Activated CD8-positive, alpha-beta memory T cell treated with anti-CD3 and anti-CD28 coated beads for 1 hour (primary cell): ENCODE data around the gene SCYGR8.
"Not testable (repeated sequence)": the region's sequence is repeated elsewhere in the genome, so short reads cannot be mapped to it uniquely, and the experiment has no call there.

Experiments
- DNase-seq, 2 donors: peaks; one replicate each; pipeline ENCODE4 v3.0.0-alpha.2; 2020; ENCODE audit warnings: low read depth in 1 of 2; ENCODE audit errors: extremely low read depth in 1 of 2

SCYGR8 gene

GRCh38 chr2:227745594-227745993 is at the start of gene SCYGR8:
SCYGR8 (plus strand) TSS chr2:227745894; CDS start chr2:227745894, 0 bp downstream.
- DNase-seq, result no peak

GRCh38 chr2:227696990-227697679 is 48.6 kb upstream of the SCYGR8 start:
- no peak for DNase-seq

- DNase-seq, result no peak
These were observed 44.1 kb upstream of the SCYGR8 start for GRCh38 chr2:227701556-227701955.

GRCh38 chr2:227703280-227703732 is 42.4 kb upstream of the SCYGR8 start:
- DNase-seq, result no peak

GRCh38 chr2:227703961-227704360 is 41.7 kb upstream of the SCYGR8 start:
- DNase-seq, result no peak

GRCh38 chr2:227706859-227707258 is 38.8 kb upstream of the SCYGR8 start:
- DNase-seq, result no peak

- no peak for DNase-seq
These were observed 38.3 kb upstream of the SCYGR8 start for GRCh38 chr2:227707390-227707789.

- no peak for DNase-seq
These were observed 34.7 kb upstream of the SCYGR8 start for GRCh38 chr2:227710986-227711385.

- no peak for DNase-seq
These were observed 32.4 kb upstream of the SCYGR8 start for GRCh38 chr2:227713291-227713690.

GRCh38 chr2:227716501-227716900 is 29.2 kb upstream of the SCYGR8 start:
- DNase-seq, result no peak

- no peak for DNase-seq
These were observed 27.8 kb upstream of the SCYGR8 start, which contains the start of gene SLC19A3 for GRCh38 chr2:227717687-227718567. SLC19A3 (minus strand) TSS chr2:227718028; CDS start chr2:227702318, 15,710 bp downstream.

GRCh38 chr2:227719641-227720040 is 26.1 kb upstream of the SCYGR8 start:
- no peak for DNase-seq

GRCh38 chr2:227720680-227721079 is 25.0 kb upstream of the SCYGR8 start:
- DNase-seq, result no peak

- not testable (repeated sequence) for DNase-seq
These were observed 22.9 kb upstream of the SCYGR8 start for GRCh38 chr2:227722821-227723220.

- DNase-seq, result no peak
These were observed 21.2 kb upstream of the SCYGR8 start, which contains the start of gene SCYGR6 for GRCh38 chr2:227724394-227725039. SCYGR6 (minus strand) TSS chr2:227724757; CDS start chr2:227724757, 0 bp downstream.

- DNase-seq, result no peak
These were observed 17.7 kb upstream of the SCYGR8 start, which contains the start of gene SCYGR7 for GRCh38 chr2:227728035-227728434. SCYGR7 (plus strand) TSS chr2:227728335; CDS start chr2:227728335, 0 bp downstream.

- DNase-seq, result no peak
These were observed 6.3 kb upstream of the SCYGR8 start for GRCh38 chr2:227739351-227739750.

- DNase-seq, result not testable (repeated sequence)
These were observed 5.0 kb upstream of the SCYGR8 start for GRCh38 chr2:227740705-227741104.

- no peak for DNase-seq
These were observed 2.4 kb downstream of the SCYGR8 start for GRCh38 chr2:227748079-227748478.

- DNase-seq, result not testable (repeated sequence)
These were observed 10.6 kb downstream of the SCYGR8 start for GRCh38 chr2:227756261-227756660.
